ENCODE measurements around the gene BICD1.

BICD1 gene

DNA sequence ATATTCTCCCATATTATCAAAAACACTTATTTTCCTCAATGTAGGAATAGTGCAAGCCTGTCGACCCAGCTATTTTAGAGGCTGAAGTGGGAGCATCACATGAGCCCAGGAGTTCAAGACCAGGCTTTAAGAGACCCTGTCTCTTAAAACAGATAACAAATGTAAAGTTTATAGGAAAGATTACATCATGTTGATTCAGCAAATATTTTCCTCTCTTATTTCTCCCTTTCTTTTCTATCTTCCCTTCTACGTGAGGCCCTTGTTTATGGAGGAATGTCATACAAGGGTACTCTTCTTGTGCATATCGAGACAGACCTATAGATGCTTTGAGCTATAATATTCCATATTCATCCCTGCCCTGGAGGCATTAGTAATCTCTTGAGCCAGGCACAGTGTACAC lies 256.2 kb downstream of the BICD1 start:
- DNase-seq: no peak

DNA sequence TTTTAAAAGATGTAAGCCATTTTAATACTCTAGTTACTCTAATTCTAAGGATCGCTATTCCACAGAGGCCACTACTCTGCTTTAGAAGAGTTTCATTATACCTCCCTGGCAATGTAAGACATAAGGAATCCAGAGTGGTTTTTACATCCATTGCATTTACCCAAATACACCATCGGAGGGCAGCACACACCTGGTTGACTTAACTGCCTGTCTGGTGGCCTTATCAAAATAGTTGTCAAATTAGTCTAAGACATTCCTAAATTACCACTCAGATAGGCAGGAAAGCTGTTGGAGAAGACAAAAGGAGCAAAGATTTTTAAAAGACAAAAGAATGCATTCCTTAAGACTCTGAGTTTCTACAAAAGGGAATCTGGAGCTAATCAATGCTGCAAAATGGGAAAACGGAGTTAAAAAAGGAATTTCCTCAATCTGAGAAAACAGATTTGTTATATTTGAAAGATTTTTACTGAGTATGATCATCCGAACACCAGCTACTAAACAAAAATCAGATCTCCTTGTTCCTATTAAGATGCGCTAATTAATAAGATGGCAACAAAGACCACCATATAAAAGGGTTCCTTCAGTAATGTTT lies 258.9 kb downstream of the BICD1 start:
- DNase-seq: no peak

DNA sequence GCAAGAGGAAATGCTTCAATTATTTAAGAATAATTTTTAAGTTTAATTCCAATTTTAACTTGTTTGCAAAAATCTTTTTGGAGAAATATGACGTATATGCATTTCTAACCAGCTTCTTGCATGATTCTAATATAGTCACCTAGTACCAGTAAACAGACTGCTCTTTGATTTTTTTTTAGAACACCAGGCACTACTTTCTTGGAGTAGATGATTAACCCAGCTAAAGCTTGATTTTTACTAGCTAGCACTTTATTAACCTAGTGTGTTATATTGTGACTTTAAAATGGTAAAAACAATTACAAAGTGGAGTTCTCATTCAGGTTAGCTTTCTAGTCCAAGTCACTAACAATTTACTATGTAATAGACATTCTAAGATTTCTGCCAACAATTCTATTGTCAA lies 260.1 kb downstream of the BICD1 start:
- DNase-seq: no peak

DNA sequence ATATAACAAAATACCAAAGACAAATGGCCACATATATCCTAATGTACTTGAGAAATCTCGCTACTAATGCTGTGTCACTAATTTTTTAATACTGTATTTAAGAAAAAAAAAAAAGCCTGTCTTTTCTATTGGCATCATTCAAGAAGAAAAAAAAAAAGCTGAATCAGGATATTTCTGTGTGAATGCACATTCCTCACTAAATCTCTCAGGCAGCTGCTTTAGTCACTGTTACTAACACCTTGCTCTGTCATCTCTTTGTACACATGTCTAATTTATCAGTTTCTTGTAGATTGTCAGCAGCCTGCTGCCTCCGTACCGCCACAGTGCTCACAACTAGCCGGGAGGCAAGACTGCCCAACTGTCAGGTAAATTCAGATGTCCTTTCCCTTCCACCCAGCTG lies 260.7 kb downstream of the BICD1 start:
- no peak for DNase-seq

DNA sequence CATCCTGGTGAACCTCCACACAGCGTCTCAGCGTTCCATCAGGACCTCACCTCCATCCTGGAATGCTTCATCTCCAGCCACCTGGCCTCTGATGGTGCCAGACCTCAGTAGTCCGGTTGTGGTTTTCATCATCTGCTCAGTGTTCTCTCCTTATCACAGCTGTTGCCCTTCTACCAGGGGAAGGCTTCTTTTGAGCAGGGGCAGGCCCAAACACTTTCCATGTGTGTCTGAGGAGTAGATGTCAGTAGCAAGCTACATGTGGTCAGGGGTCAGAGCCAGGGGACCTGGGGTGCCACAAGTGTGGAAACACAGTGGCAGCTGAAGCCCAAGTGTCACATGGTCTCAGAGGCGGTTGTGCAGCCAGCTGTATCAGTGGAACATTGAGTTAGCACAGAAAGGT lies 262.6 kb downstream of the BICD1 start:
- no peak for DNase-seq

DNA sequence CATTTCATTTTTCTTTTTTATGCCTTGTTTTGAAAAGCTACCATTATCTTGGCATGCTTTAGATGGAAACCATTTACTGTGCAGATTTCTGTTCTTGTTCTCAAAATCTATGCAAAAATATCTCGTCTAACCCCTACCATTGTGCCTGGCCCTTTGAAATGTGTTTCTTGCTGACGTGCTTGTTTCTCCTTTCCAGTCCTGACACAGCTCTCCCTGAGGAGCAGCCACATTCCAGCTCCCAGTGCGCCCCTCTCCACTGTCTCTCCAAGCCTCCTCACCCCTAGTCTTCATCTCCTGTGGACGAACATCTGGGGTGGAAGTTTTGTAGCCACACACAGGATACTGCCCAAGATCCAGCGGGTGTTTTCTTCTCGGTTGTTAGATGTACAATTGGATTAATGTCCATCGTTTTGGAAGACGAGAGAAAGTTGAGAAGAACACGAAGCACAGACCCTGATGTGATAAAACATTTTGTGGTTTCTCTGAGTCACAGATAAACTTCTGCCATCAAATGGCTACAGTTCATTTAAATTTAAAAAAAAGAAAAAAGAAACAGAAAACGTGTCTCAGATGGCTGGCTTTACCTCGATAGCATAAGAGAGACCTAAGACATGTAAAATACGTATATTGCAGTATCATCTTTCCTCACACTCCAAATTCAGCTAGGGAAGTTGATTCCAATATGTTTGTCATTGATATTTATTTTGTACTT lies 270.9 kb downstream of the BICD1 start:
- DNase-seq: no peak

DNA sequence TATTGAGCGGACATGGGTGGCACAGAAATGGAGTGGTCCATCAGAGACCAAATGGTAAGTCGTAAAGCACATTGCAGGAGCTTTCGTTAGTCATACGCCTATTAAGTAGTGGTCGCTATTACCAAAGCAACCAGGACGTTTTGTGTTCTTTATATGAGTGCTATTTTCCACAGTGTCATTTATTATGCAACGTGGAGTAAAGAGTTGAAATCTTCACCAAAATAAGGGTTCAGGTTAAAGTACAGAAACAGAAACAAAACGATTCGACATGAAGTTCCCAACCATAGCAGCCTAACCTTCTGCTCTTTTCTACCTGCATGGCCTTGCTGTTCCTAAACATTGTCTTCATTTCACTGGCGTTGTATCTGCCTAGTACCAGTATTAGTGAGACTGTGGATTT lies 272.6 kb downstream of the BICD1 start:
- DNase-seq: no peak

DNA sequence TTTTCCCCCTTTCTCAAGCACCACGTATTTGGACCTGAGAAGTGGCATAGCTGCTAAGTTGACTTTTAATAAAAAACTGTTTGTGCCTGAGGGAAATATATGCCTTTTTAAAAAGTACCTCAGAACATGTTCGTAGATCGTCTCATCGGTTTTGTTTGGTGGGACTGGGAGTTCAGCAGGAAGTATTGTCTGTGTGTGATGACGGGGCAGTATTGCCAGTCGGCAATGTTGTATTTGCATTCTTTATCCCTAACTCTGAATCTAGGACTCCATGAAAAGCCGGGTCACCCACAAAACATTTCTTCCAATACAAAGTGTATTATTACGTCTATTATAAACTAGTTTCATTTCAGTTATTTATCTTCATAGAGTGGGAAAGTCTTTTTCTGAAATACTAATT lies 273.0 kb downstream of the BICD1 start:
- DNase-seq: no peak

DNA sequence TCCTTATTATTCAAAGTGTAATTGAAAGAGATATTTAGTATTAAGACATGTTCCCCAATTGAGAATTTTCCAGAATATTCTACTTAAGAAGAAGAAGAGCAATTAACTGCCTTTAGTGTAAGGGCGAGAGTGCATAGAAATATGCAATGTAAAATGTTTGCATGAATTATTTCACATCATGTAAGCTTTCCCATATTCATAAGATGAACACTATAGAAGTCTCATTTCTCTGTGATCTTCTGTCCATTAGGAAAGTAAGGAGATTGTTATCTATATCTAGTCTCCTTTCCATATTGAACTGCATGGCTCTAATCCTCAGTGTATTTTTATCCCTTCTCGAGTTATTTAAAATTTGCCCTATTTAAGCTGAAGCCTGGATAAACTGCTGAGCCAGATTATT lies 275.6 kb downstream of the BICD1 start:
- DNase-seq: no peak

DNA sequence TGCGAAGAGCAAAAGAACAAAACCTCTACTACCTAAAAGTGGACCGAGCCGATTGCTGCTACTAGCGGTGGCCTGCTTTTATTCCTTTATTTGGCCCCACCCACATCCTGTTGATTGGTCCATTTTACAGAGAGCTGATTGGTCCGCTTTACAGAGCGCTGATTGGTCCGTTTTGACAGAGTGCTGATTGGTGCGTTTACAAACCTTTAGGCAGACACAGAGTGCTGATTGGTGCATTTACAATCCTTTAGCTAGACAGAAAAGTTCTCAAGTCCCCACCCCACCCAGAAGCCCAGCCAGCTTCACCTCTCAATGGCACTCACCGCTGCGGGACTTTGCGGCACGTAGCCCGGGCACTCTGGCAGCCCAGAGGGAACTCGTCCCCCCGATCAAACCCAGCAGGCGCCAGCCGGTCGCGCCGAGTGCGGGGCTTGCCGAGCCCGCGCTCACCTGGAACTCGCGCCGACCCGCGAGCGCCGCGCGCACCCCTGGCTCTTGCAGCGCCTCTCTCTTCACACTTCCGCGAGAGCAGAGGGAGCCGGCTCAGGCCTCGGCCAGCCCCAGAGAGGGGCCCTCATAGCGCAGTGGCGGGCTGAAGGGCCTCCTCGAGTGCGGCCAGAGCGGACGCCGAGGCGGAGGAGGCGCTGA lies 284.0 kb downstream of the BICD1 start:
- DNase-seq: peak in 1 of 4 experiments; percentile 7

DNA sequence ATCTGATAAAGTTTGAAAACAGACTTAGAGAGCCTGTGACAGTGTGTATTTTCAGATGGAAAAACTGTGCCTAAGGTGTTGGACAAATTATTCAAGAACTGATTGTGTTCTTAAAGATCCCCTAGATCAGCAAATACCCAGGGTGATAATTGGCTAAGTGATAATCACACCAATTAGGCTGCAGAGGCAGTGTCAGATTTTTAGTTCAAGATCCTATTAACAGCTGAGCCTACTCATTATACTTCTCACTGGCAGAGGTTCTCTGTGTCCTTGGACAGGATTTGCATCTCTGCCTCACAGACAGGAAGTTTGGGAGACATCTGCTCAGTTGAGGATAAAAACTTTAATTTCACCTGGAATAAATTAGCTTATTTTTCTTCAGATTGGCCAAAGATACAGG lies 288.4 kb downstream of the BICD1 start:
- no peak for DNase-seq

DNA sequence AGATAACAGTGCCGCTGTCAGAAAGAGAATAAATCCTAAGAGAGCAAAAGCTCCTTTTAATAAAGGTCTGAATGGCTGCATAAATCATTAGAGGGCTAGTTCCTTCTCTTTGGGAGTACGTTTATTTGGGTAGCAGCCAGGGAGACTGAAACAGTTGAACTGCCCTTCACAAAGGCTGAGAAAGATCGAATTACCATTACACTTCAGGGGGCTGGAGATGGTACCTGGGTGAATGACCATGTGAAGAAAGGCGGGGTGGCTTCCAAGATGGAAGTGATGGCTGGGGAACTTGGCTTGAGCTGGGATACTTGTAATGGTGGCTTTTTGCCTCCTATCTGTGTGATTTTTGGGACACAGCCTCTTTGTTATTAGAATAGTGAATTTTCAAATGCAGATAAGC lies 291.0 kb downstream of the BICD1 start:
- DNase-seq: no peak

DNA sequence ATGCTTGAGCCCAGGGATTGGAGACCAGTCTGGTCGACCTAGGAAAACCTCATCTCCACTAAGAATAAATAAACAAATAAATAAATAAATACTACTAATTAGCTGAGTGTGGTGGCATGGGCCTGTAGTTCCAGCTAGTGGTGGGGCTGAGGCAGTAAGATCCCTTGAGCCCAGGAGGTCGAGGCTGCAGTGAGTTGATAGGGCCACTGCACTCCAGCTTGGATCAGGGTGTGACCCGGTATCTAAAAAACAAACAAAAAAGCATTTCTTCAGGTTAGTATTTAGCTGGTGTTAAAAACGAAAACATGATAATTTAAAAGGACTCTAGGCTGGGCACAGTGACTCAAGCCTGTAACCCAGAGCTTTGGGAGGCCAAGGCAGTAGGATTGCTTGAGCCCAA lies 291.5 kb downstream of the BICD1 start:
- no peak for DNase-seq

DNA sequence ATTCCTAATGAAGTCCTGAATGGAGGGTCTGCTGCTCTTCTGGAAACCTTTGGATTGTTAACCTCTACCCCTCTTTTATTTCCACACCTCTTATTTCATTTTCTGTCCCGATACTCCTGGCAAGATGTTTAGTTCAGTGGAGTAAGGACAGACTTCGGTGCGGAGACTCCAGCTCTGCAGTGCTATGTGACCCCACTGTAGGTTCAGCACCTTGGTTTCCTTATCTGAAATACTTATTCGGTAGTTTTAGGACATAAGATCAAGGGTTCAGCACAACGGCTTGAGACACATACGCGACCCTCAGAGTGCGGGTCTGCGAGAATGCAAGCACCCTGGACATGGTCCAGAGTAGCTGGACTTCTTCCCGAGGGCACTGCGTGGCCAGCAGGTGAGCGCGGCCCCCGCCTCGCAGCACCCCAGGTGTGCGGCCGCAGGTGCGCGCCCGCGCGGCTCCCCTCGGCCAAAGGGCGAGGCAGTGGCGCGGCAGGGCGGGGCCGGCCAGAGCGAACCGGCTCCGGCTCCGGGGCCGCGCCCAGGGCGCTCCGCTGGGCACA lies 292.2 kb downstream of the BICD1 start:
- DNase-seq: no peak

DNA sequence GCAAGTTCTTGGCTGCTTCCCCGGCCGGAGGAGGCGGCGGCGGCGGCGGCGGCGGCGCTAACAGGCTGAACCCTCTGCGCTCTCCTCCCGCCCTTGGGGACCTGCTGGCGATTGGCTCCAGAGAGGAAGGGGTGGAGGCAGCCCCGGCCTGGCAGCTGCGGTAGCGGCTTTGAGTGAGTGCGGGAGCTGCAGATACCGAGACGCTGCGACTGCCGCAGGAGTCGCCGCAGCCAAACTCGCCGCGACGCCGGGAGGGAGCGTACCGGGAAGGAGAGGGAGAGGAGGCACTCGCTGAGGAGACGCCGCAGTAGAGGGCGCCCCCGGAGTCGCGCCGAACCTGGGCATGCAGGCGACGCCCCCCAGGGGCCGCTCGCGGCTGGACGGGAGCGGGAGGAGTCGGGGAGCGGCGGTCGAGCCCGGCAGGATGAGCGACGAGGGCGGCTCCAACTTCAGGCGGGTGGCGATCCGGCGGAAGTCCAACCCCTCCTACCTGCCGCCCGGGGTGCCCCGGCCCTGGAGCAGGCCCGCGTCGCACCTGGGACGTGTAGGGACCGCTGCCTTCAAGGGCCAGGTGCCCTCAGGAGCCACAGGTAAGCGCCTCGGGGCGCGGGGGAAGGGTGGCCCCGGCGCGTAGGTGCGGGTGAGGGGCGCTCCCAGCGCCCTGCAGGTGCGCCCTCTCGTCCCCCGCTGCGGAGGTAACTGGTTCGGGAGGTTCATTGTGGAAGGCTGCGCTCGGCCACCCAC lies 292.9 kb downstream of the BICD1 start, which contains the start of gene FGD4:
Gene FGD4 (plus strand): TSS at position 189 of the 744 bp plus-strand sequence.
- DNase-seq: peak in 1 of 4 experiments; percentile 10

DNA sequence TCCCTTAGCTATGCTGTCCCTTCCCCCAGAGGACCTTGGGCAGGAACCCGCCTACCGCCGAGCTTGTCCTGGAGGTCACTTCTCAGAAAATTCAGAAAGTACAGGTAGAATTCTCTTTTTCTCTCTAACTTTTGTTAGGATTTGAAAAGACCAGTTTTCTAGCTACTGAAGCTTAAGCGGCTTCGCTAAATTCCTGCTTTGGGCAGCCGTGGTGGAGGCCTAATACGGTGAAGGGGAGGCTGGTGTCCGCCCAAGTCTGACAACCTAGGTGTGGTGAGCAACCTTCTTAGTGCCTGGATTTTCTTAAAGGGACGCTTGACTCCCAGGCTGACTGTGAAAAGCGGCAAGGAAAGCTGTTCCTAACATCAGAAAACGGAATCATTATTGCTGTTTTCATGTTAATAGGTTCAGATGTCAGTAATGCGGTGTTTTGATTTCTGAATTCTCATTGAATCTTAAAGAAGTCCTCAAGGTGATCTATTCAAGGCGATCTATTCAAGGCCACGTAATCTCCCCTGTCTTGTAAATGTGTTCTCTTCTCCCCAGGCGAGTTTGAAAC lies 293.5 kb downstream of the BICD1 start:
- DNase-seq: no peak

DNA sequence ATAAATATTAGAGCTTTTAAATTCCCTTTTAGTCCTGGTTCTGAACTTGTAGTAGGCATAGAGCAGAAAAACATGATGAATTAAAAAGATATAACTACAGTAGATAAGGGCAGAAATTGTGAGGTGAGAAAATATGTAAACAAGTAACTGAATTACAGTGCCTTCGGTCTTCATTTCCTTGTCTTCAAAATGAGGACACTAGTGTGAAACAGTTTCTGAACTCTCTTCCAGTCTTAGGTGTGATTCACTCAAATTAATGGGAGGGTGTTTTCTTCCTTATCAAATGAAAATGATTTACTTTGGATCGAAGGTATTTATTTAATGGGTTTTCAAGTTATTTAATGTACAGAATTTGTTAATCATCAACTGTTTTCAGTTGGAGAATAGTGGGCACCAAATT lies 294.2 kb downstream of the BICD1 start:
- no peak for DNase-seq

DNA sequence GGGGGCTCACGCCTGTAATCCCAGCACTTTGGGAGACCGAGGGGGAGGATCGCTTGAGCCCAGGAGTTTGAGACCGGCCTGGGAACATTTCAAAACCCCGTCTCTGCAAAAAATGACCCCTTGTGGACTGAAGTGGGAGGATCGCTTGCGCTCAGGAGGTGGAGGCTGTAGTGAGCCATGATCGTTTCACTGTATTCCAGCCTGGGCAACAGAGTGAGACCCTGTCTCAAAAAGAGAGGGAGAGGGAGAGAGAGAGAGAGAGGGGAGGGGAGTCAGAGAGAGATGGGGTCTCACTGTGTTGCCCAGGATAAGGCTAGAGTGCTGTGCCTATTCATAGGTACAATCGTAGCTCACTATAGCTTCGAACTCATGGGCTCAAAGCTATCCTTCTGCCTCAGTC lies 295.5 kb downstream of the BICD1 start:
- DNase-seq: no peak

DNA sequence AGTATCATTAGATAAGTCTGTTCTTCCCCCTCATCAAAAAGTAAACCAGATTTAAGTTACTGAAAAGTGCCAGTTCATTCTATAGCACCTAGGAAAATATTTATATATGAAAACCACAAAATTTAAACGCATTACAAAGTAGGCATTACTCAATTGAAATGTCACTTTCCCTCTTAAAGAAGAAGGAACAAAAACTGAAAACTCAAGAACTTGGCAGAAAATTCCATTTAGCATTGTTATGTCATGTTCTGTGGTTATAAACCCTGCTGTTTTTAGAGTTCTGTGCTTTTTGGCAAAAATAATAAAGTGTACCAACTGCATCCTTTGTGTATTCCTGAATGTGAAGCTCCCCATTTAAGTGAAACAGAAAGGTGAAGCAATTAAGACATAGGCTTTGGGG lies 296.3 kb downstream of the BICD1 start:
- DNase-seq: no peak

DNA sequence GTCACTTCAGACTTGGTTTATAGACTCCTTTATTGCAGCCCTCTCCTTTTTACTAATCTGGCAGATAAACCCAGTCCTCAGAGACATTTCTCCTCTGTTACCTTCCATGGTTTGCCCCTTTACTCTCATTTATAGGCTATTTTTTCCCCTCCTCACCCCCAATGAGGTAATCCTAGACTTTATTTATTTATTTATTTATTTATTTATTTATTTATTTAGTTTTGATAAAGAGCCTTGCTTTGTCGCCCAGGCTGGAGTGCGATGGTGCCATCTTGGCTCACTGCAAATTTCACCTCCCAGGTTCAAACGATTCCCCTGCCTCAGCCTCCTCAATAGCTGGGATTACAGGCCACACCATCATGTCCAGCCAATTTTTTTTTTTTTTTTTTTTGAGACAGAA lies 301.1 kb downstream of the BICD1 start:
- DNase-seq: no peak

DNA sequence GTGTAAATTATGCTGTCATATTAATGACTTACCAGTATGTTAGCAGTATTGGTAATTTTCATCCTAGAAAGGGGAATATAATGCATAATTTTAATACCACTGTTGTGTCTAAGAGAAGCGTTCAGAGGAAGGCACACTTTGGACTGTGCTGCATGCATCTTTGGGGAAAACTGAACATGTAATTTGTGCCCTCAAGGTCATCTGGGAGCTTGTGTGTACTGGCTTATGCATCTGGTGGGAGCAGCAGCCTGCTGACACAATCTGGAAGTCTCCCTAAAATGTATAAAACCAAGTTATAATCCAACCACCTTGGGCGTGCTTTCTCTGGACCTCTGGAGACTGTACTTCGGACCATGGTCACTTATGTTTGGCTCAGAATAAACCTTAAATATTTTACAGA lies 306.8 kb downstream of the BICD1 start:
- DNase-seq: no peak

DNA sequence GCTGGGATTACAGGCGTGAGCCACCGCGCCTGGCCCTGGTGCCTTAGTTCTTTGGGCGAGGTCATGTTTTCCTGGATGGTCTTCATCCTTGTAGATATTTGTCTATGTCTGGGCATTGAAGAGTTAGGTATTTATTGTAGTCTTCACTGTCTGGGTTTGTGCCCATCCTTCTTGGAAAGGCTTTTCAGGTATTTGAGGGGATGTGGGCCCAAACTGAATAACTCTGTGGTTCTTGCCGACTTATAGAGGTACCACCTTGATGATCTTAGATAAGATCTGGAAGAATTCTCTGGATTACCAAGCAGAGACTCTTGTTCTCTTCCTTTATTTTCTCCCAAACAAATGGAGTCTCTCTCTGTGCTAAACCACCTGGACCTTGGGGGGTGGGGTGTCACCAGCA lies 311.6 kb downstream of the BICD1 start:
- DNase-seq: no peak

DNA sequence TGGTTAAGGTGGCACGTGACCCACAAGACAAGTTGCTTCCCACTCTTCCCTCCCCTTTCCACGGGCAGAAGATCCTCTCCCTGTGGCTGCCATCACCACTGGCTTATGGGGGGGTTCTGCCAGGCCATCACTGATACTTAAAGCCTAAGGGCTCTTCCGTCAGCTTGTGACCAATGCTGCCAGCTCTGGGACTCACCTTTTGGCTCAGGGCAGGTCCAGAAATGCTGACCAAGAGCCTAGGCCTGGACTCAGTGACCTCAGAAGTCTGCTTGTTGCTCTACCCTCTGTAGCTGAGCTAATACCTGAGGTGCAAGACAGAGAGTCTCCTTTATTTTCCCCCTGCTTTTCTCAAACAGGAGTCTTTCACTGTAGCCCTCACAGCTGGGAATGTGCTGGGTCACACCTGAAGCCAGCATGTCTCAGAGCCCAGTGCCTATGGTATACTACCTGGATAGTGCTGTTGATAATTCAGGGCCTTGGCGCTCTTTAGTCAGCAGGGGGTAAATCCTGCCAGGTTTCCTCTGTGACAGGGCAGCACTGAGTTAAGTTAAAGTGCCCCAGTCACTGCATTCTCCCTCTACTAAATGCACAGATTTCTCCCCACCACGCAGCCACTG lies 312.4 kb downstream of the BICD1 start:
- no peak for DNase-seq
